GM12872 (cell line): ENCODE data around the gene BCO2.

Experiments used
- TF ChIP-seq, protein P1 (sequence below): IDR thresholded peaks from 3 replicates; pipeline ENCODE4 v1.5.1; 2011; ENCODE audit warnings: low read depth, mild to moderate bottlenecking, low read length, moderate library complexity; ENCODE audit not compliant: insufficient read depth

BCO2 gene

DNA sequence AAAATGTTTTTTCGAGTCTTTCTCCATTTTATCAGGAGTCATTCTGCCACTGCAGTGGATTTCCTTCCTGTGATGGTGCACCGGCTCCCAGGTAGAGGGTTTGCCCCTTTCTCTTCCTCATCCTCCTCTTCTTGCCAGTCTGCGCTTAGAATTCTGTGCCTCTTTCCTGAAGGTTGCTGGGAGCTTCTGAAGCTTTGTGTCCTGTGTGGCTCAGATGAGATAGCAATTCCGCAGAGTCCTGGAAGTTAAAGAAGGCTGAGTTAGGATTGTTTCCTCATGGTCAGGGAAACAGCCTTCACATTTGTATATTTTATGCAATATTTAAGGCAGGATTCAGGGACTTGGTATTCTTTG is 264 bp downstream of the BCO2 start:
- TF ChIP-seq, protein P1, sequence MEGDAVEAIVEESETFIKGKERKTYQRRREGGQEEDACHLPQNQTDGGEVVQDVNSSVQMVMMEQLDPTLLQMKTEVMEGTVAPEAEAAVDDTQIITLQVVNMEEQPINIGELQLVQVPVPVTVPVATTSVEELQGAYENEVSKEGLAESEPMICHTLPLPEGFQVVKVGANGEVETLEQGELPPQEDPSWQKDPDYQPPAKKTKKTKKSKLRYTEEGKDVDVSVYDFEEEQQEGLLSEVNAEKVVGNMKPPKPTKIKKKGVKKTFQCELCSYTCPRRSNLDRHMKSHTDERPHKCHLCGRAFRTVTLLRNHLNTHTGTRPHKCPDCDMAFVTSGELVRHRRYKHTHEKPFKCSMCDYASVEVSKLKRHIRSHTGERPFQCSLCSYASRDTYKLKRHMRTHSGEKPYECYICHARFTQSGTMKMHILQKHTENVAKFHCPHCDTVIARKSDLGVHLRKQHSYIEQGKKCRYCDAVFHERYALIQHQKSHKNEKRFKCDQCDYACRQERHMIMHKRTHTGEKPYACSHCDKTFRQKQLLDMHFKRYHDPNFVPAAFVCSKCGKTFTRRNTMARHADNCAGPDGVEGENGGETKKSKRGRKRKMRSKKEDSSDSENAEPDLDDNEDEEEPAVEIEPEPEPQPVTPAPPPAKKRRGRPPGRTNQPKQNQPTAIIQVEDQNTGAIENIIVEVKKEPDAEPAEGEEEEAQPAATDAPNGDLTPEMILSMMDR: no peak

GRCh38 chr11:112176077-112176476 is 765 bp downstream of the BCO2 start:
- TF ChIP-seq, protein P1: no peak

- TF ChIP-seq, protein P1: no peak
Measured at GRCh38 chr11:112177589-112177988, 2.3 kb downstream of the BCO2 start.

DNA sequence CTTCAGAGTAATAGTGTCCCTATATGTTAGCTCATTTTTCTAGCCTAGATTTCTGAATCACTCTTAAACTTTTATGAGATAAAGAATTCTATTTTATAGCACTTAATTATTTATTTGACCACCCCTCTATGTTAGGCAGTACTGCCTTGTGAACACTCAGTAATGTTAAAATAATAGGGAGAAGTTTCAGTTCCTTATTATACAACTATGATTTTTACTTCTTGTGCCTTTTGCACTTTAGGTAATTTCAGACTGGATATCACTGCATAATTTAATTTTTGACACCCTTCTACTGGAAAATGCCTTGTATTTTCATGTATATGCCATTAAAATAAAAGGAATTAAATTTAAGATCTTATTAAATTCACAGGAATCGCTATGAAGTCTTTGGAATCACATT is 3.1 kb downstream of the BCO2 start:
- TF ChIP-seq, protein P1: no peak

DNA sequence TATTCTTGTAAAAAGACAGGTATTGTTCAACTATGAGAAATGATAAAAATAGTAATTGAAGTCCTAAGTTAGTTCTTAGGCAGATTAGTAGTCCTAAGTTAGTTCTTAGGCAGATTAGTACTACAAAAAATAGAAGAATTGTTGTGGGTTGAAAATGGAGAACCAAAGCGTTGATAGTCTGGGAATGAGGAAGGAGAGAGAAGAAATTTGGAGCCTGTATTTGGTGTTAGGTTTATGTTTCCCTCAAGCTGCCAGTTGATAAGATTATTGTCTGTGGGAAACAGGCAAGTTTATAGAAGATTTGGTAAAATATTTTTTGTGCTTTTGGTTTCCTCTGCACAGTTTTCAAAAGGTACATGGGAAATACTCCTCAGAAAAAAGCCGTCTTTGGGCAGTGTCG is 3.6 kb downstream of the BCO2 start:
- TF ChIP-seq, protein P1: no peak

DNA sequence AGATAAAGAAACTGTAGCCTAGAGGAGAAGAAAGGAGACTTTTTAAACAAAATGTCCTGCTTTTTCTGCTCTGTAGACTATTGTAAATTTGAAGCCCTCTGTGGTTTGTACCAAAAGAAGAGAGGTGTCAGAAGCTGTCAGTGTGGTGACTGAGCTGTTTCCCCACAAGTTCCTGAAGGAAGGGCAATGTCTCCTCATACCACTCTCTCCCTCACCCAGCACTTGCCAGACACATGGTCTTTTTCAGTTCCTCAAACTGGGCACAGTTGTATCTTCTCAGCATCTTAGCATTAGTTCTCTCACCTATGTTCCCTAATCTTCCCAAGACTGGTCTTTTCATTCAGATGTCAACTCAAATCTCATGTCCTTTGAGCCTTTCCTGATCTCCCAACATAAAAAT is 4.3 kb downstream of the BCO2 start:
- TF ChIP-seq, protein P1: no peak

GRCh38 chr11:112182867-112183266 is 7.6 kb downstream of the BCO2 start:
- TF ChIP-seq, protein P1: no peak

DNA sequence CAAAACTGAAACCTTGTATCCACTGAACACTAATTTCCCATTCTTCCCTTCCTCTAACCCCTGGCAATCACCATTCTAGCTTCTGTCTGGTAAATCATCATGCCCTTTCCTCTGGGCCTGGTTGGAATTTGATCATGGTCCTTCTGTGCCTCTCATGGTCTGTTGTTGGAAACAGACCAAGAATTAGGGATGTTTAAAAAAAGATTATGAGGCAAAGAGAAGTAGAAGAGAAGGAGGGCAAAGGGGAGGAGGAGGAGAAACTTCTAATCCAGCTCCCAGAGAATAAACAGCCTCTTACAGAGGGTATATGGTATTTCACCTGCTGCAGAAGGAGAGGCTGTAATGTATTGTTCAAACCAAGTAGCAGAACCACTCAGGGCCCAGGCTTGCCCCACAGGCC is 10.6 kb downstream of the BCO2 start:
- TF ChIP-seq, protein P1: no peak
